GM12891 (cell line): Measurements from ENCODE around the gene SGSM1.

Experiments
- DNase-seq: peaks from one replicate; pipeline ENCODE4 v3.0.0; 2011; ENCODE audit warnings: low spot score; ENCODE audit not compliant: insufficient read length
- FAIRE-seq: peaks from 2 replicates; lab custom pipeline; 2011; peaks lifted over from hg19 to GRCh38; lab: Jason Lieb, UNC
- PAX5 ChIP-seq: IDR thresholded peaks from 2 replicates; pipeline ENCODE4 v1.6.1; 2011; ENCODE audit warnings: low read length, moderate library complexity, mild to moderate bottlenecking; ENCODE audit not compliant: insufficient read depth, severe bottlenecking
- POLR2A ChIP-seq: IDR thresholded peaks from 2 replicates; pipeline ENCODE4 v1.6.1; 2011; ENCODE audit warnings: low read depth, low read length, control low read depth
- POLR2AphosphoS5 ChIP-seq: IDR thresholded peaks from 2 replicates; pipeline ENCODE4 v1.6.1; 2011; ENCODE audit warnings: low read depth, low read length, control low read depth
- POU2F2 ChIP-seq: IDR thresholded peaks from 2 replicates; pipeline ENCODE4 v1.6.1; 2011; ENCODE audit warnings: low read depth, mild to moderate bottlenecking, control low read depth, low read length, moderate library complexity
- SPI1 ChIP-seq: IDR thresholded peaks from 2 replicates; pipeline ENCODE4 v1.6.1; 2011; ENCODE audit warnings: low read depth, low read length, control low read depth
- TAF1 ChIP-seq: IDR thresholded peaks from 2 replicates; pipeline ENCODE4 v1.6.1; 2011; ENCODE audit warnings: low read depth, low read length, control low read depth

SGSM1 gene

DNA sequence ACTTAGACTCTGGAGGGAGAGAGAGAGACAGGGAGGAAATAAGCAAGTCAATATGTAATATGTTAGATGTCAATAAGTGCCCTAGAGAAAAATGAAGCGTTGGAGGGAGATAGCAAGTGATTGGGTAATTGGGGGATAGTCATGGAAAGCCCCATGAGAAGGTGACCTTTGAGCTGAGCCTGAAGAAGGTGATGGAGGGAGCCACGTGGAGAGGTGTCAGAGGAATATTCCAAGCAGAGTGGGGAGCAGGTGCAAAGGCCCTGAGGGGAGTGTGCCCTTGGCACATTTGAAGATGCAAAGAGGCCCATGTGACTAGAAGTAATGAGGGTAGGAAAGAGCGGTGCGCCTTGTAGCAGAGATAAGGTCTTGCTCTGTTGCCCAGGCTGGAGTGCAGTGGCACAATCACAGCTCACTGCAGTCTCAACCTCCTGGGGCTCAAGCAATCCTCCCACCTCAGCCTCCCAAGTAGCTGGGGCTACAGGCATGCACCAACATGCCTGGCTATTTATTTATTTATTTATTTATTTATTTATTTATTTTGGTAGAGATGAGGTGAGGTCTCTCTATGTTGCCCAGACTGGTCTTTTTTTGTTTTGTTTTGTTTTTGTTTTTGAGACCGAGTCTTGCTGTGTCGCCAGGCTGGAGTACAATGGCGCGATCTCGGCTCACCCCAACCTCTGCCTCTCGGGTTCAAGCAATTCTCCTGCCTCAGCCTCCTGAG lies 138.4 kb downstream of the SGSM1 start:
- TF ChIP-seq POU2F2 (no peak), SPI1 (no peak), PAX5 (no peak), POLR2A (no peak), TAF1 (no peak), POLR2AphosphoS5 (no peak)

DNA sequence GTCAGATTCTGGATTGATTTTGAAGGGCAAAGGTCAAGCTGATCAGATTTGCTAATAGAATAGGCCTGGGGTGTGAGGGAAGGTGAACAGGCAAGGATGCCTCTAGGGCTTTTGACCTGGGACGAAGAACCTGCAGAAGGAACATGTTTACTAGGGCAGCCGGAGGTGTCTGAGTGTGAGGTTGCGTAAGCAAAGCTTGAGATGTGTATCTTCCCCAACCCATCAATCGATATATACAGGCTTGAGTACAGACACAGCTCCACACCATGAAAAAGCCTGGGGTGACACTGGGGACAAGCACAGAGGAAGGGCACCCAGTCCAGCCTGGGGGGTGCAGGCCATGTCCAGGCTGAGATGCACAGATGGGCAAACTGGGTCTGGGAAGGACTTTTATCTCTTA lies 139.4 kb downstream of the SGSM1 start:
- no peak for TF ChIP-seq TAF1
- no peak for TF ChIP-seq PAX5
- TF ChIP-seq POU2F2 = no peak
- no peak for TF ChIP-seq POLR2AphosphoS5
- TF ChIP-seq SPI1 = no peak
- TF ChIP-seq POLR2A = no peak
- FAIRE-seq = no peak
- no peak for DNase-seq

More for the DNA sequence above, 138.4 kb downstream of the SGSM1 start:
- DNase-seq (no peak), FAIRE-seq (no peak)

DNA sequence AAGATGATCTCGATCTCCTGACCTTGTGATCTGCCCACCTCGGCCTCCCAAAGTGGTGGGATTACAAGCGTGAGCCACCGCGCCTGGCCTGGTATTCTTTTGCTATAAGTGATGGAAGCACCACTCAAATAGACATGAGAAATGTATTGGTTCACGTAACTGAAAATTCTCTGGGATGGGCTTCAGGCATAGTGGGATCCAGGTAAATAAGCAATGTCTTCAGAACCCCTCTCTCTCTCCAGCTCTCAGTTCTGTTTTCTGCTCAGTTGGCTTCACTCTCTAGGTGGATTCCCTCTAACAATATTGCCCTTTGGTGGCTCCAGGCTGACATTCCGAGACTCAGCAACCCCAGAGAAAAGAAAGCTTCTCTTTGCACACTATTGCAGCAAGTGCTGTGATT lies 141.4 kb downstream of the SGSM1 start:
- DNase-seq = no peak
- no peak for FAIRE-seq
- TF ChIP-seq PAX5 = no peak
- no peak for TF ChIP-seq POU2F2
- TF ChIP-seq SPI1 = no peak
- TF ChIP-seq POLR2AphosphoS5 = no peak

DNA sequence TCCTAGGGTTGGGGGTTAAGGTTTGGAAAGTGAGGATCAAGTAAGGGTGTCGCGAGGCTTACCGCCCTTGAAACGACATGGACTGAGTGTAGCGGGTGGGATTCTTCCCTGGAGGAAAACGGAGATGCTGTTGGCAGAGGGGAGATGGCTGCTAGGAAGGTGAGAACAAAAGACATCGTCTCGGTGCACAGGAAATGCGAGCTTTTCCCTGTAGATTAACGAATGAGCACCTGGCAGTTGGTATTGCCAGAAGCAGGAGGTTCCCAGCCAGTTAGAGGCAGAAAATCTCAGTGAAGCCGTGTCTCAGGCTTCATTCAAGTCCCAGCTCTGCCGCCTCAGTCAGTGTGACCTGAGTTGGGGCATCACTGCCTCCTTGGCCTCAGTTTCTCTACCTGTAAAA lies 141.9 kb downstream of the SGSM1 start:
- FAIRE-seq (no peak), DNase-seq (no peak)
- TF ChIP-seq PAX5 = no peak
- TF ChIP-seq POLR2A = no peak
- no peak for TF ChIP-seq TAF1

DNA sequence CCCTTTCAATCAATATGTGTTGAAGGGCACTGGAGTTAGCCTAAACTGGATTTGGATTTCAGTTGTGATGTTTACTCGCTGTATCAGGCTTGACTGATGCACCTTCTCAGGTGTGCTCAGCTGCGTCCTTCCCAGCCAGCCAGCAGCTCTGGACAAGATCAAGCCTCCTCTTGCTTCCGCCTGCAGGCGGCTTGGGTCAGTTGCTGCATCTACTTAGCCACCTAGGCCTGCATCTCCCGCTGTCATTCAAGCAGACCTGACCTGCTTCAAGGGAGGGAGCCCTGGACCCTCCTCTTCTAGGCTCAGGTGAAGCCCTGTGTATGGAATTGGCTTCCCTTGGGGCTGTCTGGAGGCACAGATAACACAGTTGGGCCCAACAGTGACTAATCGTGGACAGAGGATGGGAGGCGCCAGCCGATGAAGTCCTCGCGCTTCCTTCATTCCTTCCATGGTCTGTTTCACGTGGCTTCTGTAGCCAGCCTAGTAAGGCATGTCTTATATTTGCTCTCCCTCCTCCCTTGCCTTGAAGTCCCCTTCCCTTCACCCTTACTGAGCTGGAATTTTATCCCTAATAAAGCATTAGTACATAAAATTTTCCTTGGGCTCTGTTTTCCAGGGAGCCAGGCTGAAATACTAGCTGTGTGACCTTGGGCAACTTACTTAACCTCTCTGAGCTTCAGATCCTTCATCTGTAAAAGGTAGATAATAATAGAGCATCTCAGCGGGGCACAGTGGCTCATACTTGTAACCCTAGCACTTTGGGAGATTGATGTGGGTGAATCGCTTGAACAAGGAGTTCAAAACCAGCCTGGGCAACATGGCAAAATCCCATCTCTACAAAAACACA lies 142.6 kb downstream of the SGSM1 start:
- TF ChIP-seq SPI1 (no peak), PAX5 (no peak), POU2F2 (no peak), POLR2AphosphoS5 (no peak), POLR2A (no peak), TAF1 (no peak)
- no peak for DNase-seq
- no peak for FAIRE-seq

DNA sequence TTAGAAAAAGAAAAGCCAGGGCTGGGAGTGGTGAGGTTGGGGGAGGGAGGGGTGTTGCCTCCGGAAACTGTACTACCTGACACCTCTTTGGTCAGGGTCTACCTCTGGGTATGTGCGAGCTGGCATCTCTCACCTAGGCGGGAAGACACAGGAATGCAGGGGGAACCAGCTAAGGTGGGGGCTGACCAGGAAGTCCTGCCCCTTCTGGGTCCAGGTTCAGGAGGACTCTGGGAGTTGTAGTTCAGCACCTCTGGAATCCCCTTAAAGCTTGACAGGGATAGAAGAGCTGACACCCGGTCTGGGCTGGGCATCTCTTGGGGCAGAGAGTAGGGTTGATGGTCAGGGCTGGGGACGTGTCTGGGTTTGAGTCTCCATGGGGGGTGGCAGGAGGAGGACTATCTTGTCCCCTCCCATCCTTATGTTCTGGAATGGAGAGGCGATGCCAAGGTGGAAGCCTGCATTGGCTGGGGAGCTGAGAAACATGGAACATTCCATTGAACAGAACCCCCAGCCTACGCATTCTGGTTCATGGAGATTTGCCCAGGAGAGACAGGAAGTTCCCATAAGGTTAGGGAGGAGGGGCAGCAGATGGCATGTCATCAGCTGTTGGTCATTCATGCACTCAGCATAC lies 144.4 kb downstream of the SGSM1 start:
- DNase-seq (no peak), FAIRE-seq (no peak)
- no peak for TF ChIP-seq SPI1
- TF ChIP-seq POU2F2 = no peak
- no peak for TF ChIP-seq PAX5
- no peak for TF ChIP-seq POLR2AphosphoS5
- TF ChIP-seq TAF1 = no peak
- no peak for TF ChIP-seq POLR2A

DNA sequence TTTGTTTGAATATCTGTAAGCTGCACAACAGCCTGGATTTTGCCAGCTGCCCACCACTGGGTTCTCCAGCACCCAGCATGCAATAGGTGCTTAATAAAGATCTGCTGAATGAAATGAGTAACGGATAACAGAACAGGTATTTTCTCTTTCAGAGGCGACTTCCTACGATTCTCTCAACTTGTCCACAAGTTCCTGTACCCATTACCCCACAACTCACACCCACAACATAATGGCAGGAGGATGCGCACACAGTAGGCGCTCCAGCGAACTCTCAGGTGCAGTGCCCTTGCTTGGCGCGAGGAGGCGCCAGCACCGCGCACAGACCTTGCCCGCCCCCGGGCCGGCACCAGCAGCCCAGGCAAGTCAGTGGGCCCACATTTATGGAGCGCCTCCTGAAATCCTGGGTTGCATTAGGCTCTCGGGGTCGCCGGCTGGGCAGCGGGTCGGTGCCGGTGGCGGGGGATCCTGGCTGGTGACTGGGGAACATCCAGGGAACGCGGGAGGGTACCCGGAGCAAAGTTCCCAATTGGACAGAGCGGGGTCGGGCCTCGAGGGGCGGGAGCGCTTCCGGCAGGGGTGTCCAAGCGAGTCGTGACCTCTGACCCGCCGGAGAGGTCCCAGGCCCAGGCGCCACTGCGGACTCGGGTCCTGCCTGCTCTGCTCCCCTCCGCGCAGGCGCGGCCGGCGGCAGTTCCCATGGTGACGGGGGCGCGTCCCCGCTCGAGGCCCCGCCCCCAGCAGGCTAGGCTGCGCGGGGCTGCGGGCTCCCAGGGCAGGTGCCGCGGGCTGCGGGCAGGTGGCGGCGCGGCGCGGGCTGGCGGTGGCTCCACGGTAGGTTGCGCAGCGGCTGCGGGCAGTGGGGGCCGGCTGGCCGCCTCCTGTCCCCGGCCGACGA lies 146.2 kb downstream of the SGSM1 start, which contains the start of gene KIAA1671:
KIAA1671 (plus strand) TSS at position 775 of the 895 bp plus-strand sequence. CDS start 75,284 bp downstream, outside the sequence.
- TF ChIP-seq PAX5 (no peak), POLR2AphosphoS5 (no peak), POU2F2 (no peak), POLR2A (no peak), SPI1 (no peak), TAF1 (no peak)
- FAIRE-seq = peak; percentile 95

DNA sequence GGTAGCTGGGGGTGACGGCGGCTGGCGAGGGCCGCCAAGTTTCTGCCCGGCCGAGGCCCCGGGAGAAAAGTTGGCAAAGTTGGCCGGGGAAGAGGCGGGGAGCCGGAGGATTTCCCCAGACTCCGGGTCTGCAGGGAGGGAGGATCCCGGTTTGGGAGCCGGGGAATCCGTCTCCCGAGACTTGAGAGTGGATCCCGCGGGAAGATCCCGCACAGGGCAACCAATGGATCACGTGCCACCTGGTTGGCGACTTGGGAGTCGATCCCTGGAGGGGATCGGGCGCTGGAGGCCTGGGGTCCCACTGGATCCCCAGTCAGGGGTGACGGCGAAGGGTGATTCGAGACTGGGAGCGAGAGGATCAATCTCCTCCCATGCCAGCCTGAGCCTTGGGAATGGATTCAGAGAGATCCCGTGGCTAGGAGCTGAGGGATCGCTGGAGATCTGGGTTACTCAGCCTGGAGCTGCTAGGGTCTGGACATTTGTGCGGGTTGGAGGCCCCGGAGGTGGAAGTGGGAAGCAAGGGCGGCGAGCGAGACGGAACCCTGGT lies 146.9 kb downstream of the SGSM1 start:
- peak; percentile 30 for DNase-seq
- TF ChIP-seq PAX5 = no peak
- TF ChIP-seq SPI1 = no peak
- no peak for TF ChIP-seq TAF1
- no peak for TF ChIP-seq POU2F2
- no peak for TF ChIP-seq POLR2A
- no peak for TF ChIP-seq POLR2AphosphoS5
- no peak for FAIRE-seq

More for the DNA sequence above, 146.2 kb downstream of the SGSM1 start, which contains the start of gene KIAA1671:
- peak; percentile 96 for DNase-seq
